GM06990 (cell line): ENCODE measurements around the gene RPRML.

Source experiments
- DNase-seq: peaks from one replicate; pipeline ENCODE4 v3.0.0-alpha.2; 2011; ENCODE audit not compliant: insufficient read length; ENCODE audit errors: extremely low read depth
- H3K27me3 ChIP-seq: replicated peaks from 2 replicates; pipeline ENCODE4 v1.6.0; 2011; ENCODE audit warnings: low read length; ENCODE audit not compliant: control insufficient read depth, insufficient read depth
- H3K36me3 ChIP-seq: 2 replicates; pipeline ENCODE4 v1.5.1; 2011; ENCODE audit warnings: low read length; ENCODE audit not compliant: control insufficient read depth, insufficient read depth
- H3K4me3 ChIP-seq: replicated peaks from 2 replicates; pipeline ENCODE4 v1.5.1; 2011; ENCODE audit warnings: low read depth, mild to moderate bottlenecking, control low read depth, low read length
- TF ChIP-seq, protein P1 (sequence below): IDR thresholded peaks from 2 replicates; pipeline ENCODE4 v1.5.1; 2011; ENCODE audit warnings: low read length, control low read depth, mild to moderate bottlenecking, inconsistent platforms; ENCODE audit not compliant: insufficient read depth, poor library complexity, severe bottlenecking

The RPRML gene

DNA sequence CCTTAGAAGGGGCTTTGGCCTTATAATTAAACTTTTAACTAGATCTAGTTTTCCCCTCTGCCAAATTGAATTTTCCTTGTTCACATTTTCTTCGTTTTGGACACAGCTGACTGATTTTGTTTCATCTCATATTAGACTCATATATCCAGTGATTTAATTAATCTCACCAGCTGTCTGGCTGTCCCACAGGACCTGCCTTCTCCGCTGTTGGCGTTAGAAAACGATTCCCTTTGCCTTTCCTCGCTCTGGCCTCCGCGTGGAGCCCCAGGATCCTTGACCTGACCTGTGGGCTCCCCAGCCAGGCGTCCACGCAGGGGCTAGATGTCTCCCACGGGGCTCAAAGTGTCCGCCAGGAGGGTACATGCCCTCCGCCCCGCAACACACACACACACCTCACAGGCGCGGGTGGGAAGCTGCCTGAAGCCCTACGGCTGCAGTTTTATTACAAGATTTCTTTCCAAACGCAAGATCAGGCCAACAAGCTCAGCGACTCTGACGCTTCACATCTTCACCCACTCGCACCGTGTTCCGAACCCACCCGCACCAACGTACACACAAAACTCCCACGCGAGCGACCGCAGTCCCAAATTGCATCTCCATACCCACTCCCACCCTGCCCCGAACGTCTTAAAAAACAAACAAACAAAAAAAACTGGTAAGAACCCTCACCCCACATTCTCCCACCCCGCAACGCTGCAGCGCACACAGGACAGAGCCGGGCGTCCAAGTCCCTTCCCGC, 1.1 kb downstream of the RPRML start:
- H3K27me3 ChIP-seq, result no peaks in the 10 kb centered on the region; the same call in none of the 2 replicates
- no peaks in the 10 kb centered on the region for H3K36me3 ChIP-seq
- DNase-seq, result no peak
- TF ChIP-seq, protein P1, sequence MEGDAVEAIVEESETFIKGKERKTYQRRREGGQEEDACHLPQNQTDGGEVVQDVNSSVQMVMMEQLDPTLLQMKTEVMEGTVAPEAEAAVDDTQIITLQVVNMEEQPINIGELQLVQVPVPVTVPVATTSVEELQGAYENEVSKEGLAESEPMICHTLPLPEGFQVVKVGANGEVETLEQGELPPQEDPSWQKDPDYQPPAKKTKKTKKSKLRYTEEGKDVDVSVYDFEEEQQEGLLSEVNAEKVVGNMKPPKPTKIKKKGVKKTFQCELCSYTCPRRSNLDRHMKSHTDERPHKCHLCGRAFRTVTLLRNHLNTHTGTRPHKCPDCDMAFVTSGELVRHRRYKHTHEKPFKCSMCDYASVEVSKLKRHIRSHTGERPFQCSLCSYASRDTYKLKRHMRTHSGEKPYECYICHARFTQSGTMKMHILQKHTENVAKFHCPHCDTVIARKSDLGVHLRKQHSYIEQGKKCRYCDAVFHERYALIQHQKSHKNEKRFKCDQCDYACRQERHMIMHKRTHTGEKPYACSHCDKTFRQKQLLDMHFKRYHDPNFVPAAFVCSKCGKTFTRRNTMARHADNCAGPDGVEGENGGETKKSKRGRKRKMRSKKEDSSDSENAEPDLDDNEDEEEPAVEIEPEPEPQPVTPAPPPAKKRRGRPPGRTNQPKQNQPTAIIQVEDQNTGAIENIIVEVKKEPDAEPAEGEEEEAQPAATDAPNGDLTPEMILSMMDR, result no peak
- H3K4me3 ChIP-seq, result no peak overlapping the region

DNA sequence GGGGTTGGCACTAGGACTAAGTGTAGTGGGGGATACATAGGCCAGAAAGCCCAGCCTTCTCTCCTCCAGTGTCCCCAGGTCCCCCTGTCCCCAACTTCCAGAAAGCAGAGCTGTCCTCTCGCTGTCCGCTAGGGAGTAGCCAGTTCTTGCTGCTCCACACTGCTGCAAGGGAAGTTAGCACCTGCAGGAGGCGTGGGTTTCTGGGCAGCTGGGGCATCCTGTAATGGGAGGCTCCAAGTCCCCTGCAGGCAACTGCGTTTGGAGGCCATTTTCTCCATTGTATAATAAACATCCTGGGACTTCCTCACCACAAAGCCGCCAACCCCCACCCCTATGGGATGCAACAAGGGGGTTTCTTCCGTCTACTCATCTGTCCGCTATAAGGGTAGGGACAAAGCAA, 1.7 kb downstream of the RPRML start:
- H3K4me3 ChIP-seq, result no peak overlapping the region
- TF ChIP-seq, protein P1, result no peak
- DNase-seq, result no peak
- H3K36me3 ChIP-seq, result no peaks in the 10 kb centered on the region
- H3K27me3 ChIP-seq, result no peaks in the 10 kb centered on the region; the same call in 1 of the 2 replicates

DNA sequence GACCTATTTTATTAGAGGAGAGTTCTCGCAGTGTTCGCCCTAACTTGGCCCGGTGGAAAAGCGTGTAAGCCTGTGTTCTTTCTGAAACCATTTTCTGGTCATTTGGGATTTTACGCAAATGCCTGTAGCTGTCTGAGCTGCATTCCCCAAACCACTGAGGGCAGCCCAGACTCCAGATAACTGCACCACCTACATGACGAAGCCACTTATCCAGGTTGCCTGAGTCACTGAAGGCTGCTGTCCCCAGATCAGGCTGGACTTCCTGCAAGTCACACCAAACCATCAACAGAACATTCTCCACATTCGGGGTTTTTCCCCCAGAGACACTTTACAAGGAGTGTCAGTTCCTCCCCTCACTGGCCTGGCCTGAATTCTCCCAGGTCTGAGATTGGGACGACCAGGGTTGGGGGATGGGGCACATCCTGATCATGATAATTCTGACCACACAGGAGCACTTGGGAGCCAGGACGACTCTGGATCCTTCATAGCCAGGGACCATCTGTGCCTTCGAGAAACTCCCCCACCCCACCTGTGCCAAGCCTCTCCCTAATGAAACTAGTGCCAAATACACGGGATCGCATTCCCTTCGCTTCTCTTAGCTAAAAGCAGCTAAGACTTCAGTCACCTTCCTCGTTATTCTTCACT, 2.3 kb downstream of the RPRML start:
- no peak overlapping the region for H3K4me3 ChIP-seq
- TF ChIP-seq, protein P1, result no peak
- DNase-seq, result no peak
- peaks cover under 1% of the 10 kb centered on the region; the same call in 1 of the 2 replicates for H3K27me3 ChIP-seq
- H3K36me3 ChIP-seq, result no peaks in the 10 kb centered on the region

DNA sequence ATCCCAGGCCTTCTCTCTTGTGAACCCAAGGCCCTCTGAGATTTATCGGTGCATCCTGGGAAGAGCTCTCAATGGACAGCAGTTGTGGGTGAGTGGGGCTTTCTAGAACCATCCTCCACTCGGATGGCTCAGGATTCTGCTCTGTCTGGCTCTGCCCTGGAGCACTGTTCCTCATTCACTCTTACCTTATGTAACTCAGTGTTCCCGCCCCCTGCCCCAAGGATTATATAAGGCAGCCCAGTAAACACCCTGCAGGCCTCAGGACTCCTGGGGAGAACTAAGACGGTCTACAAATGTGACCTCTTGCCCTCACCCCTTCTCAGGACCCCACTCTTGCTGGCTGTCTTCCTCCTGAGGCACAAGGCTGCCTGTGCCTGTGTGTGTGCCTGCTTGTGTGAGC, 3.8 kb downstream of the RPRML start:
- Histone ChIP-seq H3K36me3 (no peaks in the 10 kb centered on the region), H3K27me3 (peaks cover 3% of the 10 kb centered on the region; the same call in 1 of the 2 replicates), H3K4me3 (no peak overlapping the region)
- TF ChIP-seq, protein P1, result no peak
- DNase-seq, result no peak

DNA sequence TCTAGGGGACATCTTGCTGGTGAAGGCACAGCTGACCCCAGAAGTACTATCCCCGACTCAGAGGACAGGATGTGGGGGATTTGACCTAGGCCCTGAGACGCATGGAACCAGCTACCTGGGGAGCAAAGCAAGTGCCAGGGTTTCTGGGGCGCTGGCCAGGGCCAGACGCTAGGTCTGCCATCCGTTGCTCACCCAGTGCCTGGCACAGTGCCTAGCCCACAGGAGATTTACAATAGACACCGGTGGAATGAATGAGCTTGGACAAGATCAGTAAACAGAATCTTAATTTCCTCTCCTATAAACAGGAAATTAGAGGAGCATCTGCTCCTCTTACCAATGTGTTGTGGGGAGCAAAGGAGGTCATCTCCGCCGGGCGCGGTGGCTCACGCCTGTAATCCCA, 5.0 kb downstream of the RPRML start:
- no peaks in the 10 kb centered on the region for H3K36me3 ChIP-seq
- no peak overlapping the region for H3K4me3 ChIP-seq
- H3K27me3 ChIP-seq, result peaks cover 3% of the 10 kb centered on the region; the same call in 1 of the 2 replicates
- no peak for DNase-seq
- TF ChIP-seq, protein P1, result no peak
